ENCODE measurements around the gene RC3H2. TPM values are rescaled to one million over a fixed set of nuclear protein-coding genes. Genes with fewer than 3 reads are reported as not detected.

Gene RC3H2
- total and polyA plus RNA-seq, 2 of the 8 experiments (the other 6 are each of a cell fraction or from before 2014, with no cell fraction given): 11.2 to 38.4 TPM

DNA sequence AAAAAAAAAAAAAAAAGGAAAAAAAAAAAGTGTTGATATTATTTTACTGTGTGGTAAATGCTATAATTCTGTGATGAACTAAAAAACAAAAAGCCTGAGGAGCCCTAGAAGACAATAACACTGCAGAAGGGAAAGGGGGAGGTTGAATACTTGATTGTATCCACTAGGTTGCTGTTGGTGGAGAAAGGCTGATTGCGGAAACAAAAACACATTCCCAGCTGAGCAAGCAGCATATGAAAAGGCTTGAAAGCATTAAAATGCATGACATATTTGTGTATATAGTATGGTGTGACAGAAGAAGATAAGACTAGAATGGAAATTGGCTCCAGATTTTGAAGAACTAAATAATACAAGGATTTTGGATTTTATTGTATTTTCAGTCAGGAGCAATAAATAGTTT lies 44.5 kb upstream of the RC3H2 start (continued):
- TF ChIP-seq, protein P1, sequence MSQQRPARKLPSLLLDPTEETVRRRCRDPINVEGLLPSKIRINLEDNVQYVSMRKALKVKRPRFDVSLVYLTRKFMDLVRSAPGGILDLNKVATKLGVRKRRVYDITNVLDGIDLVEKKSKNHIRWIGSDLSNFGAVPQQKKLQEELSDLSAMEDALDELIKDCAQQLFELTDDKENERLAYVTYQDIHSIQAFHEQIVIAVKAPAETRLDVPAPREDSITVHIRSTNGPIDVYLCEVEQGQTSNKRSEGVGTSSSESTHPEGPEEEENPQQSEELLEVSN (IDR thresholded peaks at IDR 0.05): no peak
- TF ChIP-seq CHD1 (IDR thresholded peaks at IDR 0.05; ENCODE audit: low read depth, low read length) (no peak), SIN3A (conservative IDR thresholded peaks at IDR 0.05 in 1 of 2, IDR thresholded peaks at IDR 0.05 in 1 of 2; ENCODE audit: low read depth in 1 of 2, low read length in 2 of 2) (no peak)
- TF ChIP-seq, protein P2, sequence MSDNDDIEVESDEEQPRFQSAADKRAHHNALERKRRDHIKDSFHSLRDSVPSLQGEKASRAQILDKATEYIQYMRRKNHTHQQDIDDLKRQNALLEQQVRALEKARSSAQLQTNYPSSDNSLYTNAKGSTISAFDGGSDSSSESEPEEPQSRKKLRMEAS (IDR thresholded peaks at IDR 0.05): no peak
